NCI-H187 treated with DMSO at 0.1 percent for 48 hours (cell line): Measurements from ENCODE around the gene HPS4.
"Not testable (repeated sequence)": the region's sequence is repeated elsewhere in the genome, so short reads cannot be mapped to it uniquely, and the experiment has no call there.

Experiments used
- DNase-seq: peaks from one replicate; lab custom pipeline; 2025; lab: John Stamatoyannopoulos, UW

The HPS4 gene

DNA sequence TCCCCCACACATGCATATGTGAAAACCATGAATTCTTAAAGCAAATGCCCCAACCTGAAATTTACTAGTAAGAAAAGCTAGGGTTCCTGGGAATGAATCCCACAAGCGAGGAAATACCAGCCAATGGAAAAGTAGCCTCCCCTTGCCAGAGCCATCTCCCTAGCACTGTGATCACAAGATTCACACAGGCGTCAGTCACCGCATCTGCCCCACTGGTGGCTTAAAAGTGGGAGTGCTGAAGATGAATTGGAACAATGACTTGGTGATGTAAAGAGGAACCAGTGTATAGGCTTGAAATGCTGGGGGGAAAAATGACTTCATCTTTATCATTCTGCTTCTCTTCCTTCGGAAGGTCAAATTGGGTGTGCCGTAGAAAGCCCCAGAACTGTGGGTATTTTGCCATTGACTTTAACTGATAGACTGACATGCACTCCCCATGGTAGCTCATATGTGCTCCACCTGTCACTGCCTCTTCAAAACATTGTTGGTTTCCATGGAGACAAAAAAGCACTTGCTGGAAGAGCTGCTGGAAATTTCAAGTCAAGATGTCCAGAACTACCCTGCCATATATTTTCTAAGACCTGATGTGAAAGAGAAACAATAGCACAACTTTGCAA lies 73.8 kb downstream of the HPS4 start:
- DNase-seq: no peak

DNA sequence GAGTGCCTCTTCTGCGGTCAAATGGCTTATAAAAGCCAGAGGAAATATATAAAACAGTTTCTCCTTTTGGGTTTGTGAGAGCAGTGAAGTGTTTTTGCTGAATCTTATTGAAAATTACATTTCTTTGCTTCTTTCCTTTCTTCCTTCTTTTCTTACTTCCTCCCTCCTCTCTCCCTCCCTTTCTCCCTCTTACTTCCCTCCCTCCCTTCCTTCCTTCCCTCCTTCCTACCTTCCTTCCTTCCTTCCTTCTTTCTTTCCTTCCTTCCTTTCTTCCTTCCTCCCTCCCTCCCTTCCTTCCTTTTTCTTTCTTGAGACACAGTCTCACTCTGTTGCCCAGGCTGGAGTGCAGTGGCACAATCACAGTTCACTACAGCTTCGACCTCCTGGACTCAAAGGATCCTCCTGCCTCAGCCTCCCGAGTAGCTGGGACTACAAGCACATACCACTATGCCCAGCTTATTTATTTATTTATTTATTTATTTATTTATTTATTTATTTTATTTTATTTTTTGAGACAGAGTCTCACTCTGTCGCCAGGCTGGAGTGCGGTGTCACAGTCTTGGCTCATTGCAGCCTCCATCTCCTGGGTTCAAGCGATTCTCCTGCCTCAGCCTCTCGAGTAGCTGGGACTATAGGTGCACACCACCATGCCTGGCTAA lies 74.9 kb downstream of the HPS4 start:
- not testable (repeated sequence) for DNase-seq

DNA sequence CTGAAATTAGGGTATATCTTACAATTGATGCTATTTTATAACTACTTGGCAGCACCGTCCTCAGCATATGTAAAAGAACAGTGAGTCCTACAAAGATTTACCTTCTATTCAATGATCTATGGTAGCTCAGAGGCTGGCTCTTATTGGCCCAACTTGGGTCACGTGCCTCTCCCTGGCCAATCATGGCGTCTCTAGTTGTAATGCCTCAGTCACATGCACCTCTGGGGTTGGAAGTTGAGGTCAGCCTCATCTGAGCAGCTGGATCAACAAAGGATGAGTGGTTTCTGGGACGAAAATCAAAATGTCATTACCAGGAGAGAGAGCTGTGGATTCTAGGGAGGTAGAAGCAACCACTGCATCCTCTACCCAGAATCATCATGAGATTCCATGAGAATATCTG lies 77.5 kb downstream of the HPS4 start:
- no peak for DNase-seq

DNA sequence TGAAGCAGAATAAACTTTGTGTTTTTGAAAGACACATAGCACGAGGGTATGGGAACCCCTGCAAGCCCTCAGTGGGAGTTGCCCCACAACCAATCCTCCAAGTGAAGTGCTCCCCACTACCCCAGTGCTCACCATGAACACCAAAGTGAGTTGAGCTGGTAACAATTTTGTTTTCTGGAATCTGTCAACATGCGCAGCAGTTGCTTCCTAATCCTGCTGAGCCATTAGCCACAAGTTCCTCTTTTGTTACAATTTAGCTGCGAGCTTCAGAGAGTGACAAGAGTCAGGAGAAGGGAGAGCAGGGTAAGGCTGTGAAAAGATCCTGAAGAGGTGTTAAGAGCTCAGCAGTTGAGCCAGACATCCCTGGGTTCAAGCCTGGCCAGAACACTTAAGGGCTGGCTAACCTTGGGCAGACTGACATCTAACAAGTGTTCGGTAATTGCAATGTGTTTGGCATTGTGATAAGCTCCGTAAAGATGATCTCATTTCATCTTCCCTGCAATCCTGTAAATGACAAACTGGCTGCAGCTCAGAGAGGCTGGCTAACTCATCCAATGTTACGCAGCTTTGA lies 78.6 kb downstream of the HPS4 start:
- no peak for DNase-seq

DNA sequence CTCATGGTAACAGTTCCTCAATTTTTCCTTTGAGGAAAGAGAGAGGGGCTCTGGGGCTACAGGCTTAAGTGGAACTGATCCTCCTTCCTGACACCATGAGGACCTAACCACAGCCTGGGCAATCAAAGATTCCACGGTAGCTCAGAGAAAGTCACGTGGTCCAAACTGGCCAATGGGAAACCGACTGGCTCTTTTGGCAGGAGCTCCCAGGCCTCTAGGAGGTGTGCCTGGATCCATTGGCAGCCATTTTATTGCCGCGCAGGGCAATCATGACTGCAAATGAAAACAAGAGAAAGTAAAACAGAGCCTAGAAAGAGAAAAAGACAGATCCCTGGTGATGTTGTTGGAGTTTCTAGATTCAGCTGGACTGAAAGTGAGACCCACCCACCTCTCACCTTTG lies 81.9 kb downstream of the HPS4 start:
- DNase-seq: no peak
